EH (cell line): ENCODE measurements around the gene RHOA.
"Not testable (repeated sequence)": the region's sequence is repeated elsewhere in the genome, so short reads cannot be mapped to it uniquely, and the experiment has no call there.

Source experiments
- DNase-seq: peaks from one replicate; pipeline ENCODE4 v3.0.0-alpha.2; 2015; ENCODE audit warnings: low read depth

Gene RHOA

DNA sequence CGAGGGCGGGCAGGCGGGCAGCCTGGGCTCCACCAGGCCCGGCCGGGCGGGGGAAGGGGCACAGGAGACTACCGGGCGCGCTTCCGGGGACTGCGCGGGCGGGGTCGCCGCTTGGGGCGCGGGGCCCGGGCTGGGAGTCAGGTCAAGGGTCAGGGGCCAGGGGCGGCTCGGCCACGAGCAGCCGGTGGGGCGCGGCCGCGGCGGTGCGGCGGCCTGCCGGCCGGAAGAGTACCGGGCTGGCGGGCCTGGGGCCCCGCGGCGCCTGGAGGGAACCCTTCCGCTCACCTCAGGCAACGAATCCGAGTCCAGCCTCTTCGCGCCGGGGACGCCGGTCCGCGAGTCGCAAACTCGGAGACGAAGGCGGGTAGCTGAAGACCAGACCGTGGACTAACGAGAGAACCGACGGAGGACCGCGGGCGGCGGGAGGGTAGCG is 225 bp downstream of the RHOA start:
- peak; percentile 46 for DNase-seq

DNA sequence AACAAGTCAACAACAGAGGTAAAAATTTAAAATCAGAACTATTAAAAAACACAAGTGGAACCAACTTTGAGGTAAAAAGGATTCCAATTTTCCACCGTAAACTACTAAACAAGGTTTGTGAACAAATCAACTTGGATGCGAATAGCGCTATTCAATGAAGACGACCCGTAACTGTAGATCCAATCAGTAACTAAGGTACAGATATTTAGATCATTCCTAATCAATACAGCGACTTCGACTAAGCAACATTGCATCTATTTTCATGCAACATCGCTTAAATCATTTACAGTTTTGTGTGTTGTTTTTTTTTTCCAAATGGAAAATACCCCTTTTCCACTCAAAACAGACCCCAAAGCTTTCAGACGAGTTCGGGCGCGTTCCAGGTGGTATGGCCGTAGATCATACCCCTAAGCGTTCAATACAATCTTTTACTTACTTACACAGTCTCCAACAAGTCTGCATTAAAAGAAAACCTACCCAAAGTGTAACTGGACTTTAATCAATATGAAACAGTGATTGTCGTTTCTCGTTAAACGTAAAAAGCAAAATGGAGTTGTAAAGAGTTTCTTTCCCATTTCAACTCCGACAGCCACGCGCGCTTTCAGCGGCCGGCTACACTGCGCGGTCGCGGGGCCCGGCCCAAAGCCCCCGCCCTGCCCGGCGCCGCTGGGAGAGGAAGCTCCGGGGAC is 786 bp downstream of the RHOA start:
- no peak for DNase-seq

DNA sequence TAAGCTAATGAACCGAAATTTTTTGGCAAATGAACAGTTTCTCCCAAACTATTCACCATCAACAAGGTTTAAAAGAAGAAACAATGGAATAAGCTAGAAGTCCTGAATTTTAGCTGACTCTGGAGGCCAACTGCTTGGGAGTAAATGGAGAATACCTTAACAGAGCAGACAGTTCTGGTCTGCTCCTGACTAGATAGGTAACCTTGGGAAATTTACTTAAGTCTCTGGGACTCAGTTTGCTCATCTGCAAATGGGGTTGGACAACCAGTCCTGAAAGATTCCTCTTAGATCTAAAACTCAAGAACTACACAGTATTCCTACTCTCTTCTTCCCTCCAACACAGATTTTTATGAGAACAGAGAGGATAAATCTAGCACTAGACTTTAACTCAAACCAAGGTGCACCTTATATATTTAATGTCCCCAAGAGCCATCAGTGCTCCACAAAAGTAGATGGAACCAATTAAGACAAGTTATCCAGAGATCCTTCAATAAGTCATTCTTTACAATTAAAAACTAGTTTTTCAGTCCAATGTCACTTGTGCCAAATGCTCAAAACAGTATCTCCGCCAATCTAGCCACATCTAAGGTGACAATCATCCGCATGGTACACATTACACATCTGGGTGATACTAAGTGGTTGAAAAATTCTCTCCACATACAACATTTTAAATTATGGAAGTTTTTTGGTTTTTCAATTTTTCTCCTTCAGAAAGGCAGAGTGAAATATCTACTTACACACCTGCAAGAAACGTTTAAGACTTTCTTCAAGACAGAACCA is 1.5 kb downstream of the RHOA start:
- DNase-seq, result no peak

DNA sequence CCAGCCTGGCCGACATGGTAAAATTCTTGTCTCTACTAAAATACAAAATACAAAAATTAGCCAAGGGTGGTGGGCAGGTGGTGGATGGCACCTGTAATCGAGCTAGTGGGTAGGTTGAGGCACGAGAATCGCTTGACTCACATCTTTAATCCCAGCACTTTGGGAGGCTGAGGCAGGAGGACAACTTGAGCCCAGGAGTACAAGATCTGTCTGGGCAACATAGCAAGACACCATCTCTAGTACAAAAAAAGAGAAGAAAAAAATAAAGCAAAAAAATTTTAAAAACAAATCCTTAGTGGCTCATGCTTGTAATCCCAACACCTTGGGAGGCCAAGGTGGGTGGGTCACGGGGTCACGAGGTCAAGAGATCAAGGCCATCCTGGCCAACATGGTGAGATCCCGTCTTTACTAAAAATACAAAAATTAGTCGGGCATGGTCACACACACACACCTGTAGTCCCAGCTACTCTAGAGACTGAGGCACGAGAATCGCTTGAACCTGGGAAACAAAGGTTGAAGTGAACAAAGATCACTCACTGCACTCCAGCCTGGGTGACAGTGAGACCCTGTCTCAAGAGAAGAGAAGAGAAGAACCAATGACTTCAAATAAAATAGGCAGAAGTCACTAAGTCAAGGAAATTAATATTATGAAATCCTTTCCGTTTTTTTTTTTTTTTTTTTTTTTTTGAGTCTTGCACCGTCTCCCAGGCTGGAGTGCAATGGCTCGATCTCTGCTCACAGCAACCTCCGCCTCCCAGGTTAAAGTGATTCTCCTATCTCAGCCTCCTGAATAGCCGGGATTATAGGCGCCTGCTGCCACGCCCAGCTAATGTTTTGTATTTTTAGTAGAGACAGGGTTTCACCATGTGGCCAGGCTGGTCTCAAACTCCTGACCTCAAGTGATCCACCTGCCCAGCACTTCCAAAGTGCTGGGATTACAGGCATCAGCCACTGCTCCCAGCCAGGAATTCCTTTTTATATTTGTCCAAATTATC is 4.9 kb downstream of the RHOA start:
- no peak for DNase-seq

DNA sequence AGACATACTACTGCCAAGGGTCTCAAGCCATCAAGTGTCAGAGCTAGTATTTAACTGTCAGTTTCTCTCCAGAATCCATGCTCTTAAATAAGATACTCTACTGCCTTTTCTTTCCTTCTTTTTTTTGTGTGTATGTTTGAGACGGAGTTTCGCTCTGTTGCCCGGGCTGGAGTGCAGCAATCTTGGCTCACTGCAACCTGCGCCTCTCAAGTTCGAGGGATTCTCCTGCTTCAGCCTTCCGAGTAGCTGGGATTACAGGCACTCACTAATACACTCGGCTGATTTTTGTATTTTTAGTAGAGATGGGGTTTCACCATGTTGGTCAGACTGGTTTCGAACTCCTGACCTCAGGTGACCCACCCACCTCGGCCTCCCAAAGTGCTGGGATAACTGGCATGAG is 6.2 kb downstream of the RHOA start:
- DNase-seq, result not testable (repeated sequence)

DNA sequence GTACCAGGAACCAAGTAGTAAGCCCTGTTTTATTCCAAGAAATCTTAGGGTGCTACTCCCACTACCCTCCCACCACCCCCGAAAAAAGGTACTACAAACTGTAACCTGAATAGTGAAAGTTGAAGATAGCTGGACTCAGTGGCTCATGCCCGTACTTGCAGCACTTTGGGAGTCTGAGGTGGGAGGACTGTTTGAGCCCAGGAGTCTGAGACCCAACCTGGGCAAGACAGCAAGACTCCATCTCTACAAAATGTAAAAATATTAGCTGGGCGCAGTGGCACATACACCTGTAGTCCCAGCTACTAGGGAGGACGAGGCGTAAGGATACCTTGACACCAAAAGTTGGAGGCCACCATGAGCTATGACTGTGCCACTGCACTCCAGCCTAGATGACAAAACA is 7.9 kb downstream of the RHOA start:
- no peak for DNase-seq

DNA sequence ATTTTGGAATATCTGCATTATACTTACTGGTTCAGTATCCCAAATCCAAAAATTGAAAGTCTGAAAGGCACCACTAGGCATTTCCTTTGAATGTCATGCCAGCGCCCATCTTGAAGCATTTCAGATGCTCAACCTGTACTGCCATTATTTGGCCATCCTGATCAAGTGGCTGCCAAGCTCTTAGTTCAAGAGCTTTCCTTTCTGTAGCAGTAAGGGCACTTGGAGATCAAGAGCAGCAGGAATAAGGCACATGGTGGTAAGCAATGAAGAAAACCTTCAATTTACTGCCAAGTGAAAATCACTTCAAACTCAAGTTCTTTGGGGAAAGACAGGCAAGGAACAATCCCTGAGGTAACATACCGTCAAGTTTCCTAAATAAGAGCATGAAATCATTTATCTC is 10.0 kb downstream of the RHOA start:
- DNase-seq, result no peak

DNA sequence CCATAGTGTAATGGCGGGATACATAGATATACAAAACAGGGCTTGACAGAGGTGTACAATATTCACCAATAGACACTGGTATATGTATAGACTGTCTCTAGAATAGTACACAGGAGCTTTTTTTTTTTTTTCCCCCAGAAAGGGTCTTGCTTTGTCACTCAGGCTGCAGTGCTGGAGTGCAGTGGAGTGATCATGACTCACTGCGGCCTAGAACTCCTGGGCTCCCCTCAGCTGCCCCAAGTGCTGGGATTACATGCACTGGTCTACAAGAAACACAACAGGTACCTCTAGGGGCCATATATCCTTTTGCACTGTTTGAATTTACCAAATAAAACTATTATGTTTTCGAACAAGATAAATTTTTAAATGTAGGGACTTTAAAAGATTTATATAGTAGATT is 12.3 kb downstream of the RHOA start:
- no peak for DNase-seq

DNA sequence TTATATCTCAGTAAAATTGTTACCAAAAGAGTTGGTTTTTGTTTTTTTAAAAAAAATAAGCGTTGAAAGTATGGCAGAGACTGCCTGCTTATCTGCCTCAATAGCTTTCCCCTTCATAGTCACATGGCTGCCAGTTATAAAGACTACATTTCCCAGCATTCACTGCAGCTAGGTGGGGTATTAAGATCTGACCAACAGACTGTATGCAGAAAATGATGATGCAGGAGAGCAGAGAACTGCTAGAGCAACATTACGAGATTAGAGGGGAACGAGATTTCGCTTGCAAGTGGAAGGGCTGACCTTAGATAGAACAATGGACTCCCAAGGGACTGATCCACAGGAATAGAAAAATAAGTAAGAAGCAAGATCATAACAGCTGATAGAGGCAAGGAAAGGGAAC is 14.3 kb downstream of the RHOA start:
- peak; percentile 39 for DNase-seq

DNA sequence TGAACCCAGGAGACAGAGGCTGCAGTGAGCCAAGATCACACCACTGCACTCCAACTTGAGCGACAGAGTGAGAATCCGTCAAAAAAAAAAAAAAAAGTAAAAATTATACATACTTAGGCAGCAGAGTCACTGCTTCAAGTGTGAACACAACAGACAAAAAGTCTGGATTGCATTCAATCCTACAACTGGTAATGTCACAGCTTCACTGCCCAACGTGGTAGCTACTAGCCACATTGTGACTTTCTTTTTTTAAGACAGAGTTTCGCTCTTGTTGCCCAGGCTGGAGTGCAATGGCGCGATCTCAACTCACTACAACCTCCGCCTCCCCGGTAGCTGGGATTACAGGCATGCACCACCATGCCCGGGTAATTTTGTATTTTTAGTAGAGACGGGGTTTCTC is 20.5 kb downstream of the RHOA start:
- not testable (repeated sequence) for DNase-seq

DNA sequence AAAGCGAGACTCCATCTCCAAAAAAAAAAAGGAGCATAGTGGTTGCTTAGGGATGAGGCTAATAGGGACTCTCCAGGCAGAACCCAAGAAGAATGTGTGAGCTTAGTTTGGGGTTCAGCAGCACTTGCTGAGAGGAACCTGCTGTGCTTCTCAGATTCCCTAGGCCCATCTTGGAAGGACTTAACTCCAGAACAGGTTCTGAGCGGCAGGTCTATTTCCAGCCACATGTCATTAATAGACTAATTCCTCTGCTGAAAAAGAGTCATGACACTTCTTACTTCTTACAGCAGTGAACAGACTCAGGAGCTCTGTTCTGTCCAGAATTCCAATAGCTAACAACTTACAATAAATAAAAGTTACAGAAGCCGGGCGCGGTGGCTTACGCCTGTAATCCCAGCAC is 22.5 kb downstream of the RHOA start:
- DNase-seq, result no peak

DNA sequence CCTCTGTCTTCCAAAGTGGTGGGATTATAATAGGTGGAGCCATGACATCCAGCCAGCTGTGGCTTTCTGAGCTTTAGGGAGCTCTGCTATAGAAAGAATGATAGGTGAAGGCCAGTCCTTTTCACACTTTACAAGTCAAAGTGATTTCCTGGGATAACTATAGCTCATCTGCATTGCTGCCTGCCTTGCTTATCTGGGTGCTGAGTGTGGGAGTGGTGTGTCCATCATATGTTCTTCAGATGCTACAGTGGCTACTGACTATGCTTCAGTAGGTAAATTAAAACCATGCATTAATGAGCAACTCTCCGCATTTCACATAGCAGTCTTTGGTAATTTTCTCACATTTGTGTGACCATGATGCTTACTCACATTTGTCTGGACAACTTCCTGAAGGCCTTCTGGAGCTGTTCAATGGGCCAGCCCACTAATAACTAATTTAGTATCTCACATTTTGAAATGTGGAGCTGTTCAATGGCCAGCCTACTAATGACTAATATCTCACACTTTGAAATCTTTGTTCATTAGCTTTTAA is 23.4 kb downstream of the RHOA start:
- DNase-seq, result no peak

DNA sequence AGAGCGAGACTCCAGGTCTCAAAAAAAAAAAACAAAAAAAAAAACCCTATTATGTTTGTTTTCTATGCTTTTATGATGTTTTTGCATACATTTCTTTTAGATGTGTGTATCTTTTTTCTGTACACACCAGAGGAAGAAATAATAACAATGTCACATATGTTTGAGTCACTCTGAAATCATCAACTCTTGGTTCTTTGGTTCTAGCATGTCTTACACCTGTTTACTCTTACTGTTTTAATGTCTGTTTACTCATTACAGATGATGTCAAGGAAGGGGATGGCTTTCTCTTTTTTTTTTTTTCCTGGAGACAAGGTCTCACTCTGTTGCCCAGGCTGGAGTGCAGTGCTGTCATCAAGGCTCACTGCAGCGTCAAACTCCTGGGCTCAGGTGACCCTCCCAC is 24.1 kb downstream of the RHOA start:
- DNase-seq, result peak; percentile 23

DNA sequence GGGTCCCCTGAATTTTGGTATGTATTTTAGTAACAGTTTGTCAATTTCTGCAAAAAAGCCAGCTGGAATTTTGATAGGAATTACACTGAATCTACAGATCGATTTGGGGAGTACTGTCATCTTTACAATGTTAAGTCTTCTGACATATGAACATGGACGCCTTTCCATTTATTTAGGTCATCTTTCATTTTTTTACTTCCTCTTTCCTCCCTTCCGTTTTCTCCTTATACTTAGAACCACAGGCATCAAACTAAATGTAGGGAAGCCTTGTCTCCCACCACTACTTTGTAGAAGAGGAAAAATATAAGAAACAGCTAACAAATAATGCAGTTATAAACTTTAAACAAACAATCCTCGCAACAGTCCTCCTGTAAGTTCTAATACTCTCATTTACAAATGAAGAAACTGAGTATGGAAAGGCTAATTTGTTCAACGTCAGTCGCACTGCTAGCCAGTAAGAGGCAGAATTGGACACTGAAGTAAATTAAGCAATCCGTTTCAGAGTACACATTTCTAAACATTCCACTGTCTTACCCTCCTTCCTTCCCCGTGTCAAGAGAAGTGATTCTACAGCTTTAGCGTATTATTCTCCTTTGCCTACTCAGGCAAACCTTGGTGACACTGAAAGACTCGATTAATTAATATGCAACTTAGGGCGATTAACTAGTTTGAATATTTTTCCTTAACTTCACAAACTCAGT is 25.6 kb downstream of the RHOA start:
- DNase-seq, result no peak

DNA sequence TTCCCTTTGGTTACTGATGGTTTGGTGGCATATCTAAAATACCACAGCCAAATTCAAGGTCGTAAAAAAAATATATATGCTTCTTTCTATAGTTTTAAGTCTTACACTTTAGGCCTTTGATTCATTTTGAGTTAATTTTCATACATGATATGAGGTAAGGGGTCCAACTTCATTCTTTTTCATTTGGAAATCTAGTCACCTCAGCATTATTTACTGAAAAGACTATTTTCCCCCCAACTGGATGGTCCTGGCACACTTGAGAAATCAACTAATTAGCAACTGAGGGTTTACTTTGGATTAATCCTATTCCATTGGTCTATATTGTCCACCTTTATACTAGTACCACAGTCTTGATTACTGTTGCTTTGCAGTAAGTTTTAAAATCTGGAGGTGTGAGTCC is 26.2 kb downstream of the RHOA start:
- no peak for DNase-seq

DNA sequence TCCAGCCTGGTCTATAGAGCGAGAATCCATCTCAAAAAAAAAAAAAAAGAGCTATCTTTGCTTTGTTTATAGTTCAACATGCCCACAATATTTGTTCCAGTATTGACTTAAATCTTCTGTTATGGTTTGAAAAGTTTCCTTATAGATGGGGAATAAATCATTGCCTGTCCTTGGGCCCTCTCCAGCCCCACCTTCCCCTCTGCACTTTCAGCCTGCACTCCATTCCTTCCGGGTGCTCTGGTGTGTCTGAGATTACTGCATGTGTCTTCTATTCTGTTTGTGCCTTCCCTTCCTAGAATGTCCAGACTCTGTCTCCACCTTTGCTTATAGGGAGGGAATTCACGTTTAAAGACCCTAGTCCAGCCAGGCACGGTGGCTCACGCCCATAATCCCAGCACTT is 28.4 kb downstream of the RHOA start:
- no peak for DNase-seq

DNA sequence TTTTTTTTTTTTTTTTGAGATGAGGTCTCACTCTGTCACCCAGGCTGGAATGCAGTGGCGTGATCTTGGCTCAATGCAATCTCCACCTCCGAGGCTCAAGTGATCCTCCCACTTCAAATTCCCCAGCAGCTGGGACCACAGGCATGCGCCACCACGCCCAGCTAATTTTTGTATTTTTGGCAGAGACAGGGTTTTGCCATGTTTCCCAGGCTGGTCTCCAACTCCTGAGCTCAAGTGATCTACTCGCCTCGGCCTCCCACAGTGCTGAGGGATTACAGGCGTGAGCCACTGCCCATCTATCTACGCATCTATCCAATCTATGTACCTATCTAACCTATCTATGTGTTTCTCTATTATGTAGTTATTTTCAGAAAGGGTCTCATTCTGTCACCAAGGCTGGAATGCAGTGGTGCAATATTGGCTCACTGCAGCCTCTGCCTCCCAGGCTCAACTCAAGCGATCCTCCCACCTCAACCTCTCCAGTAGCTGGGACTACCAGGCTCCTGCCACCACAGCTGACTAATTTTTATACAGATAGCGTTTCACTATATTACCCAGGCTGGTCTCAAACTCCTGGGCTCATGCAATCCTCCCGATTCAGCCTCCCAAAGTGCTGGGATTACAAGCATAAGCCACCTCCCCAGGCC is 33.4 kb downstream of the RHOA start:
- peak; percentile 97 for DNase-seq

DNA sequence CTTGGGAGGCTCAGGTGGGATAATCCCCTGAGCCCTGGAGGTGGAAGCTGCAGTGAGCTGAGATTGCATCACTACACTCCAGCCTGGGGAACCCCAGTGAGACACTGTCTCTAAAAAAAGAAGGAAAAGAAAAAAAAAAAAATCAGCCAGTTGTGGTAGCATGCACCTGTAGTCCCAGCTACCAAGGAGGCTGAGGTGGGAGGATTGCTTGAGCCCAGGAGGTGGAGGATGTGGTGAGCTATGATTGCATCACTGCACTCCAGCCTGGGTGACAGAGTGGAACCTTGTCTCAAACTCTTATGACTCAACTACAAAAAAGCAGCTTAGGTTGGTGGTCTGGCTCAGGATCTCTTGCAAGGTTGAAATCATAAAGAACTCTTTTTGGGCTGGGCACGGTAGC is 34.3 kb downstream of the RHOA start:
- DNase-seq, result peak; percentile 70

DNA sequence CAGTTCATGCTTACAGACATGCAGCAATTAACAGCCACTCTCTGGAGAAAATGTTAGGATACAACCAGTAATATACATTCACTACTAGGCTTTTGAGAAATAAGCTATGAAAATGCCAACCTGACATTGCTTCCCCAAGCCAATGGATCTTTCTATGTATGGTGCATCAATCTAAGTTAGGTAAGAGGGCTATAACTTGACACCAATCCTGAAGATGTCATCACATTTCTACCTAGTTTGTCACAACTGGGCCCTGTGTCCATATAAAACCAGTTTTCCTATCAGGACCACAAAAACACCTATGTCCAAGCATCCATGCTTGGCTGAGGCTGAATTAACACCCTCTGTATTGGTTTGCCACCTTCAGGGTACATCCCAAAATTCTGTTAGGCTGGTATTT is 39.8 kb downstream of the RHOA start:
- DNase-seq, result no peak

DNA sequence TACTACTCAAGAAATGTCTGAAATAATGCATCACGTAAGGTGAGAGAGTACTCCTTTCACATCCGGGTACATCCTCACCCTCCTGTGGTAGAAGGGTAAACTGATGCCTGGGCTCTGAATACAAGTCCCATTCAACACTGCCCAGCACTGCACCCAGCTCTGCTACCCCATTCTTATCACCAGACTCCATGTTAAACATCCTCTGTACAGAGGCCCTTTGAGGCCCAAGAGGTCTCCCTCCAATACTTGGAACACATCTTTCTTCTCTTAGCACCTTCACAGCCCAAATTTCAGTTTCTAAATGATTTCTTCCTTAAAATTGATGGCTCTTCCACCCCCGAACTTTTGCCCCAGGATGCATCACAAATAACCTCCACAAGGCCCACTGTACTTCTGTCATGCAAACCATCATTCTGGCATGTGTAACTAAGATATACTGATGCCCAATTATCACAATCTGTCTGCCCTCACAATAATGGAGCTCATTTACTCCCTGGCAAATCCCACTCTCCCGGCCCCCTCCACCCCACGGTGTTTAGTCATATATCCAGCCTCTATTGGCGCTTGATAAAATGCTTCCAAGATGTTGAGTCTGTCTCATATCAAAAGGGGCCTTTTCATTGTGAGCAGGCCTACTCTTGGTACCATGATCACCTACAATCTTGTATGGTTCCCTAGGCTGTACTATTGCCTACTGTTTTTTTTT is 41.0 kb downstream of the RHOA start:
- no peak for DNase-seq
